Mucosa of gallbladder (tissue), 1 donor: ENCODE data around the gene GLI3. TPM values are rescaled to one million over a fixed set of nuclear protein-coding genes. Genes with fewer than 3 reads are reported as not detected.

ENCODE experiments used
- DNase-seq: peaks from one replicate; pipeline ENCODE4 v3.0.0-alpha.2; 2020; ENCODE audit warnings: low spot score
- total RNA-seq: library from RNA; stranded (reverse); gene quantifications from one replicate; pipeline ENCODE4 v1.2.1, GENCODE V29; 2021
- donor health status: DM: no; HTN: no; CAD: no.

GLI3 gene
- total RNA-seq, 1 donor from 2014 or later = 9.8 TPM

- DNase-seq = no peak
Measured at GRCh38 chr7:42035210-42035609, 201.8 kb downstream of the GLI3 start.

- no peak for DNase-seq
Measured at GRCh38 chr7:42033480-42033879, 203.5 kb downstream of the GLI3 start.

GRCh38 chr7:42029405-42029804, 207.6 kb downstream of the GLI3 start:
- DNase-seq = no peak

- DNase-seq = no peak
Measured at GRCh38 chr7:42027521-42027920, 209.5 kb downstream of the GLI3 start.

GRCh38 chr7:42026622-42027197, 210.3 kb downstream of the GLI3 start:
- no peak for DNase-seq

GRCh38 chr7:42025635-42026375, 211.2 kb downstream of the GLI3 start:
- no peak for DNase-seq

- DNase-seq = no peak
Measured at GRCh38 chr7:42024537-42024936, 212.5 kb downstream of the GLI3 start.

- DNase-seq = no peak
Measured at GRCh38 chr7:42023262-42023661, 213.7 kb downstream of the GLI3 start.

- no peak for DNase-seq
Measured at GRCh38 chr7:42022791-42023190, 214.2 kb downstream of the GLI3 start.

- no peak for DNase-seq
Measured at GRCh38 chr7:42022056-42022455, 215.0 kb downstream of the GLI3 start.

- DNase-seq = no peak
Measured at GRCh38 chr7:42021631-42022030, 215.4 kb downstream of the GLI3 start.

- no peak for DNase-seq
Measured at GRCh38 chr7:42020061-42020460, 216.9 kb downstream of the GLI3 start.

- DNase-seq = no peak
Measured at GRCh38 chr7:42017349-42017986, 219.5 kb downstream of the GLI3 start.

GRCh38 chr7:42016517-42016916, 220.5 kb downstream of the GLI3 start:
- DNase-seq = no peak

GRCh38 chr7:42014625-42015618, 222.1 kb downstream of the GLI3 start:
- peak; percentile 22 for DNase-seq

- no peak for DNase-seq
Measured at GRCh38 chr7:42012786-42013360, 224.1 kb downstream of the GLI3 start.

GRCh38 chr7:42012313-42012712, 224.7 kb downstream of the GLI3 start:
- no peak for DNase-seq

GRCh38 chr7:42011846-42012245, 225.2 kb downstream of the GLI3 start:
- DNase-seq = no peak

- no peak for DNase-seq
Measured at GRCh38 chr7:42010751-42011150, 226.3 kb downstream of the GLI3 start.

- no peak for DNase-seq
Measured at GRCh38 chr7:42006801-42007513, 230.1 kb downstream of the GLI3 start.

- no peak for DNase-seq
Measured at GRCh38 chr7:42002654-42003053, 234.4 kb downstream of the GLI3 start.
